Left ventricle myocardium inferior (tissue), 1 donor: ENCODE results near the gene TNNI3. TPM values are rescaled to one million over a fixed set of nuclear protein-coding genes. Genes with fewer than 3 reads are reported as not detected.

Experiments used
- DNase-seq: peaks from one replicate; pipeline ENCODE4 v3.0.0-alpha.2; 2020
- H3K27ac ChIP-seq: fragments of 200-600 bp; replicated peaks from 2 replicates; pipeline ENCODE4 v1.8.0; 2021
- H3K27me3 ChIP-seq: fragments of 200-600 bp; 2 replicates; pipeline ENCODE4 v1.8.0; 2021; ENCODE audit warnings: low read depth
- H3K36me3 ChIP-seq: fragments of 200-600 bp; 2 replicates; pipeline ENCODE4 v1.8.0; 2021
- H3K4me1 ChIP-seq: fragments of 200-600 bp; 2 replicates; pipeline ENCODE4 v1.8.0; 2021
- H3K4me3 ChIP-seq: fragments of 200-600 bp; 2 replicates; pipeline ENCODE4 v1.8.0; 2021; ENCODE audit warnings: mild to moderate bottlenecking, moderate library complexity
- H3K9me3 ChIP-seq: fragments of 200-600 bp; replicated peaks from 2 replicates; pipeline ENCODE4 v1.8.0; 2021
- CTCF ChIP-seq: fragments of 200-600 bp; IDR thresholded peaks from 2 replicates; pipeline ENCODE4 v1.8.0; 2021; ENCODE audit warnings: antibody characterized with exemption, mild to moderate bottlenecking, borderline replicate concordance
- intact Hi-C: fragments of 100-400 bp; cut with micrococcal nuclease; formaldehyde crosslinking; loops from one replicate; pipeline ENCODE4 v1.11.0; 2022
- total RNA-seq: library from RNA; stranded (reverse); fragmentation: NEBNext Ultra II Directional; extraction: Animal tissue kit (Norgen Biotek cat#: 25700); gene quantifications from one replicate; pipeline ENCODE4 v1.2.1, GENCODE V29; 2021
- donor health status: DM: no; HTN: yes; CAD: no; lungs with severe emphysema.

The TNNI3 gene
- total RNA-seq, 1 donor from 2014 or later, result 7,701 TPM

- TF ChIP-seq CTCF, result no peak
- Histone ChIP-seq H3K36me3 (peaks cover 32% of the 10 kb centered on the region), H3K27me3 (peaks cover 46% of the 10 kb centered on the region), H3K4me1 (peaks cover 55% of the 10 kb centered on the region), H3K4me3 (peak overlapping the region; percentile 66), H3K27ac (peak overlapping the region; percentile 30), H3K9me3 (no peaks in the 10 kb centered on the region)
- intact Hi-C loops, result no loop called here
- DNase-seq, result no peak
Measured at GRCh38 chr19:55153652-55154264, 3.8 kb downstream of the TNNI3 start.

GRCh38 chr19:55152017-55152416 lies 5.5 kb downstream of the TNNI3 start:
- H3K27ac ChIP-seq, result peak overlapping the region; percentile 83
- H3K27me3 ChIP-seq, result peaks cover 51% of the 10 kb centered on the region
- intact Hi-C loops, result no loop called here
- peaks cover 45% of the 10 kb centered on the region for H3K4me1 ChIP-seq
- peaks cover 29% of the 10 kb centered on the region for H3K36me3 ChIP-seq
- TF ChIP-seq CTCF, result no peak
- no peaks in the 10 kb centered on the region for H3K9me3 ChIP-seq
- DNase-seq, result no peak
- H3K4me3 ChIP-seq, result peak overlapping the region; percentile 66

GRCh38 chr19:55149078-55150003 lies 8.2 kb downstream of the TNNI3 start, which contains the start of gene TNNT1:
TNNT1 (minus strand) TSS chr19:55149206; CDS start chr19:55147157, 2,049 bp downstream.
- H3K27me3 ChIP-seq, result peaks cover 59% of the 10 kb centered on the region
- peaks cover 43% of the 10 kb centered on the region for H3K4me1 ChIP-seq
- no peak within 1 kb of the TSS for H3K4me3 ChIP-seq
- TF ChIP-seq CTCF, result no peak
- intact Hi-C loops, result no loop called here
- peaks cover 24% of the 10 kb centered on the region for H3K36me3 ChIP-seq
- DNase-seq, result peak; percentile 36
- no peaks in the 10 kb centered on the region for H3K9me3 ChIP-seq
- peak within 1 kb of the TSS; percentile 83 for H3K27ac ChIP-seq

- Histone ChIP-seq H3K27ac (no peak overlapping the region), H3K9me3 (no peaks in the 10 kb centered on the region), H3K4me3 (no peak overlapping the region), H3K4me1 (peaks cover 31% of the 10 kb centered on the region), H3K27me3 (peaks cover 70% of the 10 kb centered on the region), H3K36me3 (peaks cover 11% of the 10 kb centered on the region)
- intact Hi-C loops, result no loop called here
- no peak for DNase-seq
- TF ChIP-seq CTCF, result no peak
Measured at GRCh38 chr19:55147545-55148251, 9.8 kb downstream of the TNNI3 start.

GRCh38 chr19:55146705-55147273 lies 10.7 kb downstream of the TNNI3 start:
- Histone ChIP-seq H3K27ac (no peak overlapping the region), H3K4me3 (no peak overlapping the region), H3K27me3 (peaks cover 79% of the 10 kb centered on the region), H3K9me3 (no peaks in the 10 kb centered on the region), H3K36me3 (peaks cover 7% of the 10 kb centered on the region), H3K4me1 (peaks cover 25% of the 10 kb centered on the region)
- intact Hi-C loops, result no loop called here
- TF ChIP-seq CTCF, result no peak
- DNase-seq, result no peak
